ENCODE data around the gene SNX27.

The SNX27 gene

DNA sequence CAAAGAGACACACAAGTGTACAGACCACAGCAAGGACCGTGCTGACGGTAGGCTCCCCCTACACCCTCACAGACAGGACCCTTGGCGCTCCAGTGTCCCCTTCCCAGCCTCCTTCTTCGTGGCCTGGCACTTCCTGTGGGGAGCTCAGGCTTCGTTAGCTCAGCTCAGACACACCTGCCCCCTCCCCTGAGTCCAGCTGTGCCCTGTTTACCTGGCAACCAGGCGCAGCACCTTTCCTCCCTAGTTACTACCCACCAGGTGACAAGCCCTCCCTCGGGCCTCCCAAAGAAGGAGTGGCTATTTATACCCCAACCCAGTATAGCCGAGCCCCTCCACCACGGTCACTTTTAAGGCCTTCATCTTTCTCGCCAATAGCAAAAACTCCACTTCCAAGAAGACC lies 100.1 kb downstream of the SNX27 start:
- no peak for DNase-seq
- H3K4me3 ChIP-seq, result no peak overlapping the region
- intact Hi-C loops (cut with DNase I; ENCODE audit: low total_unique reads), result no loop called here
- peaks cover 0 to 23% of the 10 kb centered on the region in 2 donors for H3K27me3 ChIP-seq
- H3K36me3 ChIP-seq, result no peaks in the 10 kb centered on the region
- no peak for TF ChIP-seq CTCF (IDR thresholded peaks at IDR 0.05)
- H3K27ac ChIP-seq, result no peak overlapping the region
- H3K9me3 ChIP-seq, result no peaks in the 10 kb centered on the region
- H3K4me1 ChIP-seq, result peaks cover 0 to 8% (median 8%) of the 10 kb centered on the region in 4 donors

DNA sequence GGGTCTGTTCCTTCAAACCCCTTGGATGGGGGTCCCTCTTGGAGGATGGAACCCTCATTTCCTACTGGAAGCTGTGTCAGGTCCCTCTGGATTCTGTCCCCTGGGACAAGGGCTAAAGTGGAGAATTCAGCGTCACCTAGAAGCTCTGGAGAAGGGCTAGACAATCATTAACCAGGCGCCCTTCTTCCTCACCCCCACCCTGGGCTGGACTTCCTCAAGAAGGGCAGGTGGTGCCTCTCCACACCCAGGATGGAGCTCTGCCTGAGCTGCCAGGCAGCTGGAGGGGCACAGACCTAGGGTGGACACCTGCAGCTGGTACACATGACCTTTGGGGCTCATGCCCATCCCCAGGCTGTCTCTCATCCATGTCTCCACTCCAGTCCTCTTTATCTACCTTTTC lies 101.2 kb downstream of the SNX27 start:
- no peaks in the 10 kb centered on the region for H3K9me3 ChIP-seq
- peaks cover 0 to 19% (median 18%) of the 10 kb centered on the region in 4 donors for H3K4me1 ChIP-seq
- intact Hi-C loops (cut with DNase I; ENCODE audit: low total_unique reads), result no loop called here
- no peak for DNase-seq
- H3K27ac ChIP-seq, result no peak overlapping the region
- no peak for TF ChIP-seq CTCF (IDR thresholded peaks at IDR 0.05)
- H3K27me3 ChIP-seq, result peaks cover 0 to 25% of the 10 kb centered on the region in 2 donors
- H3K36me3 ChIP-seq, result no peaks in the 10 kb centered on the region
- no peak overlapping the region for H3K4me3 ChIP-seq

GRCh38 chr1:151713874-151714273 lies 102.0 kb downstream of the SNX27 start:
- H3K27ac ChIP-seq, result no peak overlapping the region
- H3K36me3 ChIP-seq, result no peaks in the 10 kb centered on the region
- no peak overlapping the region for H3K4me3 ChIP-seq
- TF ChIP-seq CTCF (IDR thresholded peaks at IDR 0.05), result no peak
- DNase-seq, result no peak
- peaks cover 0 to 25% of the 10 kb centered on the region in 2 donors for H3K27me3 ChIP-seq
- H3K9me3 ChIP-seq, result no peaks in the 10 kb centered on the region
- peaks cover 0 to 26% (median 24%) of the 10 kb centered on the region in 4 donors for H3K4me1 ChIP-seq
- intact Hi-C loops (cut with DNase I; ENCODE audit: low total_unique reads), result no loop called here

DNA sequence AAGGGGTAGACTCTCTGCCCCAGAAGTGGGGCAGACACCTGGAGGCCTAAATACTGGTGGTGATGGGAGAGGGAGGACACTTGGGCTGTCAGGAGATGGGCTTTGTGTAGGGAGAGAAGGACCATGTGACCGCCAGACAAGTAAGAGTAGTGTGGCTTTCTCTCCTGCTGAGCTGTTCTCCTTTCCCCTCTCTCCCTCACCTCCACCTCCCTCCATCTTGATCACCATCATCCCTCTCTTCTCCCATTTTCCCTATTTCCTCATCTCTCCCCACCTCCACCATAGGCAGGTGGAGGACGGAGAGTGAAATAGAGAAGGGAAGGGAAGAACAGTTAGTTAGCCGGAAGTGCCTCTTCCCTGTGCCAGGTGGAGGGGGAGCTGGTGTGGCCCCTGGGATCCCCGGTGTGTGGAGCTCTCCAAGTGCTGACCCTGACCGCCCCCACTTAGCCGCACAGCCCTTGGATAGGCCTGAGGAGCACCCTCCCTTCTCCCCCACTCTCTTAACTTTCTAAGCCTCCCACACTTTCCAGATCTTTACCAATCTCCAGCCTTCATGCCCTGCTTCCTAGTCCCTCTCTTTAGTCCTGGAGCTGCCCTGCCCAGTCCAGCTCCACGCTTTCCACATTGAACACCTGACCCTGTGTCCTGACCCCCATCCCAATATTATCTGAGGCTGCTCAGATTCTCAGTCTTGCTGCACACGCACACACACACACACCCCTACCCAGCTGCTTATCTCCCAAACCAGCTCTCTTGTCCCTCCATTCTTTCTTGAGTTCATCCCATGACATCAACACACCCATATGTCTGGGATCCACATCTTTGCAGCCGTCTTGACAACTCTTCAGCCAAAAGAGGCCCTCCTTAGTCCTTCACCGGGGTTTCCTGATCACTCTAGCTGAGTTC lies 103.2 kb downstream of the SNX27 start:
- no peak for DNase-seq
- Histone ChIP-seq H3K4me3 (no peak overlapping the region), H3K27me3 (peaks cover 0 to 25% of the 10 kb centered on the region in 2 donors)

DNA sequence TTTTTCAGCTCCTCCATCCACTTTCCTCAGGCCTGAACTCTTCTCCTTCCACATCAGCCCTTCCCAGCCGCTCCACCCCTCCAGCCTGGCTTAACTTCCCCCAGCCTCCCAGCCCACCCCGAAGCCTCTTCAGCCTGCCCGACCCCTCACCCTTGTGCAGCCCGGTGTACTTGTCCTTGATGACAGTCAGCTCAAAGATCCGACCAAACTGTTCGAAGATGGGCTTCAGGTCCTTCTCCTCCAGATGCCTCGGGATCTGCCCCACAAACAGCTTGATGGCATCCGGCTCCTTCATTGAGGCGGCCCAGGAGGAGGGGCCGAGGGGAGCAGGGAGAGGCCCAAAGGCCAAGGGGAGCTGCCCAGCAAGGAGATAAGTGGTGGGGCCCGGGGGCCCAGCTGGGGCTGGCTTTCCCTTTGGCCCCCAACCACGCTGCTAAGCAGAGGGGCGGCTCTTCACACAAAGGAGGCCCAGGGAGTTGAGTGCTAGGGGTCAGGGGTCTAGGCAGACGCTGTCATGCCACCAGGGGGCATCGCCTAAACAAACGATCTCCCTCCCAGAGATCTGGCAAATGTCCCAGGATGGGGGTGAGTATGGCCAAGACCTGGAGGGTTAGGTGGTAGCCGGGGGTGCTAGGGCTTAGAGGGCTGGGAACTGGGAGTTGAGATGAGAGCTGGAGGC lies 104.0 kb downstream of the SNX27 start:
- Histone ChIP-seq H3K4me1 (peaks cover 0 to 32% (median 25%) of the 10 kb centered on the region in 4 donors), H3K9me3 (no peaks in the 10 kb centered on the region), H3K27me3 (peaks cover 0 to 25% of the 10 kb centered on the region in 2 donors), H3K4me3 (no peak overlapping the region), H3K27ac (no peak overlapping the region), H3K36me3 (no peaks in the 10 kb centered on the region)
- intact Hi-C loops (cut with DNase I; ENCODE audit: low total_unique reads), result no loop called here
- TF ChIP-seq CTCF (IDR thresholded peaks at IDR 0.05), result no peak
- no peak for DNase-seq

More for the DNA sequence above, 103.2 kb downstream of the SNX27 start:
- H3K9me3 ChIP-seq, result no peaks in the 10 kb centered on the region
- peaks cover 0 to 26% (median 24%) of the 10 kb centered on the region in 4 donors for H3K4me1 ChIP-seq
- no peak overlapping the region for H3K27ac ChIP-seq
- no peak for TF ChIP-seq CTCF (IDR thresholded peaks at IDR 0.05)
- no peaks in the 10 kb centered on the region for H3K36me3 ChIP-seq
- intact Hi-C loops (cut with DNase I; ENCODE audit: low total_unique reads), result no loop called here
